ENCODE measurements around the gene KRT84.

- no peak for TF ChIP-seq POLR2AphosphoS5 (IDR thresholded peaks at IDR 0.05; ENCODE audit: borderline replicate concordance, low read depth, low read length)
- TF ChIP-seq EZH2 (IDR thresholded peaks at IDR 0.05) = no peak
- TF ChIP-seq FOXP2 (optimal IDR thresholded peaks at IDR 0.05; ENCODE audit: control extremely low read depth, extremely low read length, insufficient read depth) = no peak
These were observed 21.4 kb downstream of the KRT84 start for GRCh38 chr12:52364061-52364460.

Measured in SK-N-MC (cell line).